Measurements from ENCODE around the gene ADAM15. TPM values are rescaled to one million over a fixed set of nuclear protein-coding genes. Genes with fewer than 3 reads are reported as not detected.

The ADAM15 gene
- polyA plus RNA-seq, 3 donors: 47.1 to 217 (median 169) TPM

- 0 to 1% (median 1%) methylated on average over 40 to 51 of the region's 57 CpGs for WGBS, 3 donors
- no peak within 1 kb of the TSS for H3K27ac ChIP-seq (ENCODE audit: low read depth, low read length)
These were observed 12.5 kb downstream of the ADAM15 start, which contains the start of gene EFNA4 for GRCh38 chr1:155063550-155064110. Gene EFNA4, plus strand, starts transcription at chr1:155063740. Its CDS starts 84 bp downstream, at chr1:155063824.

DNA sequence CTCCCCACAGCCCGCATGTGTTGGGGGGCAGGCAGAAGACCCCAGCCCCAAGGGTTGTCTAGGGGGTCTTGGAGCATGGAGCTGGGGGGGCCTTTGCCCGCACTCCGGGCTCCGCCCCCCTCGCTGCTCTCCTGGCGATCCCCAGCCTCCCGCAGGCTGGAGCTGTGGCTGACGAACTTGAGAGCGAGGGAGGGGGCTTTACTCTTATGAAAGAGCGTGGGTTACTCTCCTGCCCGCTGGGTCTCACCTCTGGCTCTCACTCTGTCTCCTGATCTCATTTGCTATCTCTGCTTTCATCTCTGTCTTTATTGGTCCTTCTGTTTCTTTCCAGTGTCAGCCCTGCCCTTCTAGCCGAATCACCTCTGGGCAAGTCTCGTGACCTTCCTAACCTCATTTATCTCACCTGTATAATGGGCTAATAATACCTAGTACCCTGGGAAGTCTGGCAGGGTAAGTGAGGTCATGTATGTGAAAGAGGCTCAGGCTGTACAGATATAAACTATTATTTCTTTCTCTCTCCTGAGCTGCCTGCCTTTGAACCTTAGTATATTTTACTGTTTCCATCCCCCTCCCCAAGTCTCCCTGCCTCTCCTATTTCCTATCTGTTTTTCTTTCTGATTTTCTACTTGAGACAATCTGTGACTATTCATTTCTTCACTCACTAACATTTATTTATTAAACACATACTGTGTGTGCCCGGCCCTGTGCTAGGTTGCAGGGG, 13.2 kb downstream of the ADAM15 start:
- H3K27ac ChIP-seq (ENCODE audit: low read depth, low read length): no peak overlapping the region

DNA sequence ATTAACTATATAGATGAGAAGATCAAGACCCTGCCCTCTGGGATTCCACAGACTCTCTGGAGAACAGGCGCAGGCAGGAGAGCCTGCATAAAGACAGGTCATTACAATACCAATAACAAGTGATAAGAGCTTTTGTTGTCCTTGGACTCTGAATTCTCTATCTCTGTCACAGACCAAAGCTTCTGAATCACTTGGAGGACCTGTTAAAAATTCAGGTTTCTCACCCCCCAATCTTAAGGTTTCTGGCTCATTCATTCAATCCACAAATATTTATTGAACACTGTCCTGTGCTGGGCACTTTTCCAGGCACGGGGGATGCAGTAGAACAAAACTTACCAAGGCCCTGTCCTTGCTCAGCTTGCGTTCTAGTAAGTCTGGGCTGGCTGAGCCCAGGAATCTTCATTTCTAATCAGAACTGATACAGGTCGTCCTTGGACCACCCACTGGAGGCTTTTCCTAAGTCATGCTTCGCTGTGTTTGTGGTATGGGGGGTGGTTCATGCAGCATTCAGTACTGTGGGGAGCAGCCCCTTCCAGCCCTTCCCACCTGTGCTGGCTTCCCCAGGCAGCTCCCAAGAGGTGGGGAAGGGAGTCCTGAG, 13.8 kb downstream of the ADAM15 start:
- no peak overlapping the region for H3K27ac ChIP-seq (ENCODE audit: low read depth, low read length)
- WGBS, 3 donors: 48 to 87% (median 79%) methylated on average over 5 of the region's 5 CpGs

More for the DNA sequence above, 13.2 kb downstream of the ADAM15 start:
- WGBS, 3 donors: 6 to 16% (median 15%) methylated on average over 13 to 14 of the region's 14 CpGs

DNA sequence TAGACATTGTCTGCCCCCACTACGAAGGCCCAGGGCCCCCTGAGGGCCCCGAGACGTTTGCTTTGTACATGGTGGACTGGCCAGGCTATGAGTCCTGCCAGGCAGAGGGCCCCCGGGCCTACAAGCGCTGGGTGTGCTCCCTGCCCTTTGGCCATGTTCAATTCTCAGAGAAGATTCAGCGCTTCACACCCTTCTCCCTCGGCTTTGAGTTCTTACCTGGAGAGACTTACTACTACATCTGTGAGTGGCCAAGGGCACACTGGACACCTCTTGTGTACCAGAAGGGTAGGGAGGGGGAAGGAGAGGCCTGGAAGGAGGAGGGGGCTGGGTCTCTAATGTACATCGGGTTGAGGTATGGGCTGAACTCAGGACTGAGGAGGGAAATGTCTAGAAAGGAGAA, 15.7 kb downstream of the ADAM15 start:
- 87 to 88% (median 88%) methylated on average over 8 of the region's 8 CpGs for WGBS, 3 donors
- no peak overlapping the region for H3K27ac ChIP-seq (ENCODE audit: low read depth, low read length)

DNA sequence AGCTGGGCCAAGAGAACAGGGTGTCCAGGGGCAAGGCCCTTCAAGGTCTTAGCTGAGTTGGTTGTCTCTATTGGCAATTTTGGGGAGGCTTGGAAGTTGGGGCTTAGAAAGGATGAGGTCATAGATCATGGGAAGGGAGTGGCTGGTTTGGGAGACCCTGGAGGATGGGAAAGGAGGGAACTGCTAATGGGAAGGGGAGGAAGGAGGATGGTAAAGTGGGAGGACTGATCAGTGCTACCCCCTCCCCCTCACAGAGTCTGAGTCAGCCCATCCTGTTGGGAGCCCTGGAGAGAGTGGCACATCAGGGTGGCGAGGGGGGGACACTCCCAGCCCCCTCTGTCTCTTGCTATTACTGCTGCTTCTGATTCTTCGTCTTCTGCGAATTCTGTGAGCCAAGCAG, 17.5 kb downstream of the ADAM15 start:
- no peak overlapping the region for H3K27ac ChIP-seq (ENCODE audit: low read depth, low read length)
- 90 to 96% (median 93%) methylated on average over 2 to 3 of the region's 3 CpGs for WGBS, 3 donors

- no peak overlapping the region for H3K27ac ChIP-seq (ENCODE audit: low read depth, low read length)
- 73 to 81% (median 76%) methylated on average over 4 to 7 of the region's 7 CpGs for WGBS, 3 donors
These were observed 18.5 kb downstream of the ADAM15 start for GRCh38 chr1:155069551-155070157.

DNA sequence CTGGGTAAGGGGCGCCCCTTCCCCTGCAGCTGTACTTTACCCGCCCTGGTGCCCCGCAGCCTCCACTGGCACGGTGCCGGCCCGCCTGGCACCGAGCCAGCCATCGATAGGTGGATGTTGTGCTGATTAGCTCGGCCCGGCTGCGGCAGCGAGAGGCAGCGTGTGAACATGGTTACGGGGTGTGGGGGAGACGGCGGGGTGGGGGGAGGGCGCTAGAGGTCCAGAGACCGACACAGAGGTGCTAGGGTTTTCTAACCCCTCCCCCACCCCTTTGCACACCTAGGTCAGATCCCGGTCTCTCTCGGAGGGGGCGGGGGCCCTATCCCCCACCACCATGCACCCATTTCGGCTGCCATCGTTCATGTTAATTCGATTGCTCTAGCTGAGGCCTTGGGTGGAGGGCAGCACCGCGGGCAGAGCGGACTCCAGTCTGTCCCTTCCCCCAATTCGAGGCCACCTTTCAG, 19.1 kb downstream of the ADAM15 start:
- H3K27ac ChIP-seq (ENCODE audit: low read depth, low read length): no peak overlapping the region
- WGBS, 3 donors: 23 to 53% (median 51%) methylated on average over 28 of the region's 28 CpGs

DNA sequence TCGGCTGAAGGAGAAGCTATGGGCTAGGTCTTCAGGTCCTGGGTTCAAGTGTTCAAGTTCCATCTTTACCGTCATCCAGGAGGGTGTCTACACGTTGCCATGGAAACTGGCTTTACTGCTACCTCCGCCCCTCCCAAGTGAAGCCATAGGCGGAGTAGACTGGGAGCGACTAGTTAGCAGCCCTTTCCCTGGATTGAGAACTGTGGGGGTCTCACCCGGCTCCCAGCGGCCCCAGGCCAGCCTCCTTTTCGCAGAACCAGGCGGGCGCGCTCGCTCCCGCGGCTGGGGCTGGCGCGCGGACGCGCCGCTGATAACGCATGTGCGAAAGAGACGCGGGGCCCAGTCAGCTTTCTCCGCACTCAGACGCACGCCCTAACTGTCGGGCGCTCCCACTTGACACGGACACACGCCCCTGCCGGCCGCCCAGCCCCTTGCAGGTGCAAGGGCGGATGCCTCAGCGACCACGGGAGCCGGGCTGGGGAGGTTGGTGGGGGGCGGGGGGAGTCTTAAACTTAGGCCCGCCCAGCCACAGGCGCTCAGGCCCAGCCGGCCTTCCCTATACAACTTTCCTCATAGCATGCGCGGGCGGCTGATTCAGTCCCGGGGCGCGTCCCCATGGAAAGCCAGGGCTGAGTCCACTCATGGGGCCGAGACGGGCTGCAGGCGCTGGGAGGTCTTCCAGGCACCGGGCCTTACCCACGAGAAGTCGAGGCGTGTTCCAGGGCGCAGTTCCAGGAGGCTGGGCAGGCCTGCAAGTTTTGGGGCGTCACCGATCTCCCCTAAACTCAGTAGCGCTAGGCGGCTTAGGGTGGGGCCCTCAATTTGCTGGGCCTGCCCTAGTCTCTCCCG, 19.8 kb downstream of the ADAM15 start:
- no peak overlapping the region for H3K27ac ChIP-seq (ENCODE audit: low read depth, low read length)
- WGBS, 3 donors: 5 to 8% (median 5%) methylated on average over 61 of the region's 61 CpGs

DNA sequence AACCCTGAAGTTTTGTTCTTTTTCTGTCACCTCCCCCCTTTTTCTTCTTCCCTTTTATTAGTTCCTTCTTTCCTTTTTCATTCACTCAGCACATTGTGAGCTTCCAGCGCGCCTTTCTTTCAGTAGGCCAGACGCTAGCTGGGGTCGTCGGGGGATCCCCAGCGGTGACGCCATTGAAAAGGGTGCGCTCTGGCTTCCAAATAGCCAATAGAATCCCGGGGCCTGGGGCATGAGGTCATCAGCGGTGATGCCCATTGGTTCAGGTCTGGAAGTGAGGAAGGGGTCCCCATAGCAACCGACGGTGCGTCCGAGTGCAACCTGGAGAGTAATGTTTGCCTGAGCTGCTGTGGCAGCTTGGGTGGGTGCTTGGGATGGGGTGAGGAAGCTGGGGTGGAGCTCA, 20.6 kb downstream of the ADAM15 start:
- WGBS, 3 donors: 67 to 73% (median 73%) methylated on average over 14 of the region's 14 CpGs
- no peak overlapping the region for H3K27ac ChIP-seq (ENCODE audit: low read depth, low read length)

- H3K27ac ChIP-seq (ENCODE audit: low read depth, low read length): no peak overlapping the region
- 62 to 76% (median 69%) methylated on average over 7 of the region's 7 CpGs for WGBS, 3 donors
These were observed 21.6 kb downstream of the ADAM15 start for GRCh38 chr1:155072531-155073289.

DNA sequence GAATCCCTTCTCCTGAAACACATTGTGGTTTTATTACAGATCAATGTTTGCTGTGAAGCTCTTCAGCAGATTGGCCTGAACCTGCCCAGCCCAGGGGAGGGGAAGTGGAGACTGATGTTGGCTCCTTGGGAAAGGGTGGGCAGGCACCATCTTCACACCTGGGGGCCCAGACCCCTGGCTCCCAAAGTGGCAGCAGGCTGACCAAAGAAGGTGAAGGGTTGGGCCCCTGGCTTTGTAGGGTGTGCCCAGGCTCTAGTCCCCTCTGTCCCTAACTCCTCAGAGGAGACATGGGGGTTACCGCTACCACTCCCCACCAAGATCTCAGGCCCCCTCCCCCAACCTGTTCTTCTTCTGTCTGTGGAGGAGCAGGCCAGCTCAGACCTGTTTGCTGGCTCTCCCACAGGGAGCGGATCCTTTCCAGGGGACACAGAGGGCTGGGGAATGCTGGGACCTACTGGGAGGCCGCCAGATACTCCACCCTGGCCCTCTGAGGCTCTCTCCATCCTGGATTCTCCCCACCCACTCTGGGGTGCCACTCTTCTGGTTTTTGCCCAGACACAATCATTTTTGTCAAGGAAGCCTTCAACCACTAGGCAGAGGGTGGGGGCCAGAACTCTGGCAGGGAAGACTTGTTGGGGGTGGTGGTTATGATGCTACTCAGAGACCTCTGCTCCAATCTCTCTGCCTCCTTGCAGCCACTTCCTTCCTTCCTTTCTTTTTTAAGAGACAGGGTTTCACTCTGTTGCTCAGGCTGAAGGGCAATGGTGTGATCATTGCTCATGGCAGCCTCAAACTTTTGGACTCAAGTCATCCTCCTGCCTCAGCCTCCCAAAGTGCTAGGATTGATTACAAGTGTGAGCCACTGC, 22.5 kb downstream of the ADAM15 start:
- WGBS, 3 donors: 83 to 95% (median 94%) methylated on average over 3 of the region's 3 CpGs

GRCh38 chr1:155075535-155075934, 24.4 kb downstream of the ADAM15 start:
- no peak overlapping the region for H3K27ac ChIP-seq (ENCODE audit: low read depth, low read length)
- WGBS, 3 donors: 54 to 80% (median 76%) methylated on average over 5 of the region's 5 CpGs

More for the DNA sequence above, 22.5 kb downstream of the ADAM15 start:
- no peak overlapping the region for H3K27ac ChIP-seq (ENCODE audit: low read depth, low read length)

DNA sequence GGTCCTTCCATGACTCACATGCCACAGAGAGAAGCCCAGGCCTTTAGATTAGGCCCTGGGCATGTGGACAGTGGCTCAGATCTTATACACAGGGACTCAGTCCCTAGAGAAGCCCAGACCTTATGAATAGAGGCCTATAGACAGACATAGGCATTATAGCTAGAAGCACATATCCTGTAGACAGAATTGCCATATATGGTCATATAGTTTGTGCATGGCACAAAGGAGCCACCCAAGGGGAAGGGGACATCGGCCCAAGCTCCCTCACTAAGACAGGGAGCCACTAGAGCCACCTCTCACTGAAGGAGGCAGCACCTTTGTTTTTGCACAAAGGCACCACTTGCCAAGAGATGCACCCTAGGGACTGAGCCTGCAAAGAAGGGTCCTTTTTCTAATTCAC, 25.3 kb downstream of the ADAM15 start:
- no peak overlapping the region for H3K27ac ChIP-seq (ENCODE audit: low read depth, low read length)
- 74 to 78% (median 74%) methylated on average over 1 of the region's 1 CpG for WGBS, 3 donors

GRCh38 chr1:155077346-155077745, 26.2 kb downstream of the ADAM15 start:
- WGBS, 3 donors: 86 to 91% (median 87%) methylated on average over 3 of the region's 3 CpGs
- H3K27ac ChIP-seq (ENCODE audit: low read depth, low read length): no peak overlapping the region

DNA sequence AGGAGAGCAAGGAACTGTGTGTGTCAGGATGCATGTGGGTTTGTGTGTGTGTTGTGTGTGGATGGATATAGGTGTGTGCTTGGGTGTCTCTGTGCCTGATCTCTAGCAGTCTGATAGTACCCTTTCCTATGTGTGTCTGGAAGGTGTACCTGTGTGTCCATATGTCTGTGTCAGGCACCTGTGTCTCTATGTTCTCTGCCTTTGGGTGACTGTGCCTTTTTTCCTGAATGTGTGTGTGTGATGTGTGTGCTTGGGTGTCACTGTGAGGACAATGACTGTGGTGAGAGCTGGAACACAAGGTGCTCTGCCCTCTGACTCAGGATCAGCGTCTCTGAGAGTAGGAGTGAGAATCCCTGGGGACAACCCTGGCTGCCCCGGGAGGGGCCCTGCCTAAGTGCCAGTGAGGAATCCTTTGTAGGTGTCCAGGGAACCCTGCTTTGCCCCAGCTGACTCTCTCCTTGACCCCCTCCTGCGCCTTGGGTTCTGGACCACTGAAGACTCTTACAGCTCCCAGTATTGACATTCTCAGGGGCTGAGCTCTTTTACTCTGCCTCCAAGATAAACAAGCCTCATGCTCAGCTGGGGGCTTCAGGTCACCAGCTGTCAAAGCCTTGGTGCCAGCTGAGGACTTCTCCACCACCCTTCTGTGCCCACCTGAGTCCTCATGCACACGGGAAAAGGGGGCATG, 26.8 kb downstream of the ADAM15 start:
- WGBS, 3 donors: 66 to 78% (median 75%) methylated on average over 4 of the region's 4 CpGs
- H3K27ac ChIP-seq (ENCODE audit: low read depth, low read length): no peak overlapping the region

- 1% methylated on average over 33 to 59 of the region's 59 CpGs for WGBS, 3 donors
- no peak within 1 kb of the TSS for H3K27ac ChIP-seq (ENCODE audit: low read depth, low read length)
These were observed 27.5 kb downstream of the ADAM15 start, which contains the start of gene EFNA3 for GRCh38 chr1:155078469-155079209. Gene EFNA3, plus strand, starts transcription at chr1:155078837. Its CDS starts 105 bp downstream, at chr1:155078942.
